Mucosa of stomach (tissue), 1 donor: ENCODE data around the gene ATP6V1B1.

ENCODE experiments used
- H3K27me3 ChIP-seq: one replicate; pipeline ENCODE4 v1.7.0; 2013; ENCODE audit warnings: mild to moderate bottlenecking, low read length; ENCODE audit not compliant: control insufficient read depth, insufficient read depth
- H3K36me3 ChIP-seq: one replicate; pipeline ENCODE4 v1.7.0; 2013; ENCODE audit warnings: low read length; ENCODE audit not compliant: control insufficient read depth, insufficient read depth
- H3K4me1 ChIP-seq: one replicate; pipeline ENCODE4 v1.7.0; 2013; ENCODE audit warnings: mild to moderate bottlenecking, low read length; ENCODE audit not compliant: control insufficient read depth, insufficient read depth
- H3K4me3 ChIP-seq: one replicate; pipeline ENCODE4 v1.7.0; 2013; ENCODE audit warnings: low read length
- H3K9ac ChIP-seq: one replicate; pipeline ENCODE4 v1.7.0; 2013; ENCODE audit warnings: mild to moderate bottlenecking, low read length, moderate library complexity
- H3K9me3 ChIP-seq: one replicate; pipeline ENCODE4 v1.7.0; 2013; ENCODE audit warnings: mild to moderate bottlenecking, low read length, moderate library complexity; ENCODE audit not compliant: control insufficient read depth
- donor health status: Pancreatic carcinoma.

ATP6V1B1 gene

GRCh38 chr2:70944111-70944690, 8.5 kb downstream of the ATP6V1B1 start:
- Histone ChIP-seq H3K9ac (no peak overlapping the region), H3K9me3 (no peaks in the 10 kb centered on the region), H3K4me3 (no peak overlapping the region), H3K4me1 (peaks cover 12% of the 10 kb centered on the region), H3K36me3 (no peaks in the 10 kb centered on the region), H3K27me3 (peaks cover 35% of the 10 kb centered on the region)

DNA sequence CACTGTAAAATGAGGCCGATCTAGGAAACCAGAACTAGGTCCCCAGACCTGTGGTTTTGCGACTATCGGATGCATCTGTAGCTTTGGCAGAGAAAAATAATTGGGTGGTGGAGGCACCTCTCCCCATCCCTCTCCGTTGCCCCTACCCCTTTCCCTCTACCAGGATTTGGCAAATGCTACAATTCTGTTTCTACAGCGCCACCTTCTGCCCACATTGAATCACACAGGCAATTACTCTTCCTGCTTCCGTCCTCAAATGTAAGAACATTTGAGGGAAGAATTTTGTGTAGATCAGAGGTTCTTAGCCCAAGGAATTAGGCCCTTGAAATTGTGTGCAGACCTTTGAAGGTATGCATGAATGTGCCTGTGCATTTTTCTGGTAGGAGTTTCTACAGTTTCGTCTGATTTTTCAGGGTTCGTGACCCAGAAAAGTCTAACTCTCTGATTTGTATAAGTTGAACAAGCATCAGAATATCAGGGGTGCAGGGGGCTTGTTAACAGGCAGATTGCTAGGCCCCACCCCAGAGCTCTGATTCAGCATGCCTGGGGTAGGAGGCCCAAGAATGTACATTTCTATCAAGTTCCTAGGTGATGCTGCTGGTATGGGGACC, 11.2 kb downstream of the ATP6V1B1 start:
- no peaks in the 10 kb centered on the region for H3K36me3 ChIP-seq
- no peak overlapping the region for H3K4me3 ChIP-seq

DNA sequence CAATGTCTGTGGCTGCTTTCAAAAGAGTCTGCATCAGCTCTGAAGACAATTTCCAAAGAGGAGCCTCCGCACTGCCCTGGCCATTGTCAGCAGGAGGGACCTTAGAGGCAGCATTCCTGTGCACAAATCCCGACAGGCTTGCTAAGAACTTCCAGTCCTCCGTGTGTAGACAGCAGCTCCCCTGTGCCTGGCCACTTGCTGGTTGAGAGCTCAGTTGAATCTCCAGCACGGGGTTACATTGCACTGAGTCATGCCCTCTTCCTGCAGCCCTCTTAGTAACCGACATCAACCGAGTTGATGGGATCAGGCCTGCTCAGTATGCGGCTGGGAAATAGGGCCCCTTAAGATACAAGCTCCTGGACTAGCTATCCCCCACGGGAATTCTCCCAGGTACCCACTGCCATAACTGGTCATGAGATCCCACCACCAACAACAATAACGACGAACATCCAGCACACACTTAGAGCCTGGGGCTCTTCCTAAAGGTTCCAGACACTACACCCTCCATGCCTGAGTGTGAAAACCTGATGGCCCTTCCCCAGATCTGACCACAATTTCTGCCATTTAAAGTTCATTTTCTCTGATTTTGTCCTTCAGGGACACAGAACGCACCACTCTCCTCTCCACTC, 12.0 kb downstream of the ATP6V1B1 start:
- Histone ChIP-seq H3K4me1 (peaks cover 12% of the 10 kb centered on the region), H3K4me3 (no peak overlapping the region), H3K9me3 (no peaks in the 10 kb centered on the region), H3K27me3 (peaks cover 25% of the 10 kb centered on the region), H3K36me3 (no peaks in the 10 kb centered on the region), H3K9ac (no peak overlapping the region)

More for the DNA sequence above, 11.2 kb downstream of the ATP6V1B1 start:
- H3K9me3 ChIP-seq = no peaks in the 10 kb centered on the region
- peaks cover 12% of the 10 kb centered on the region for H3K4me1 ChIP-seq
- H3K9ac ChIP-seq = no peak overlapping the region
- peaks cover 27% of the 10 kb centered on the region for H3K27me3 ChIP-seq

DNA sequence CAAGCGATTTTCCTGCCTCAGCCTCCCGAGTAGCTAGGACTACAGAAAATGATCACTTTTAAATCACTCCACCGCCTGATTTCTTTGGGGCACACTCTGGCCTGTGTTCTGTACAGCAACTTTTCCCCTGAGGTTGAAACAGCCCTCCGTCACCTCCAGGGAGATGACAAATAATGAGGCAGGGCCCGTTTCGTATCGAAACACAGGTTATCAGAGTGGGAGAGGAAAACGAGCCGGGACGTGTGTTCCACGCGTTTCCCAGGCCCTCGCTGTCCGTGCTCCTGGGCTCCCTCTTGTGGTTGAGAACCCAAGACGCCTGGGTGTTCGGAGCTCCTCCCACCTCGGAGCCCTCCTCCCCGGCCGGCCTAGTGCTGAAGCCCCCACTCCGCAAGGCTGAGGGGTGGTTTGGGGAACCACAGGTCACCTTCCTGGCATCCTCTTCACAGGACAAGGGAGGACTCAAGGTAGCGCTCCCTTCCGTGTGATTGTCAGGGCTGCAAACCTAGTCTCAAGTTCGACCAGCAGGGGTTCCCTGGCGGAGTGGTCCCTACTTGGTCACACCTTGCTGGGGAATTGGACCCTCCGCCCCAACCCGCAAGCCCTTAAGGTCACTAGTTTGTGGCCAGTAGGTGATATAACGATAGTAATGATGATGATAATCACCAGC, 12.8 kb downstream of the ATP6V1B1 start:
- peaks cover 12% of the 10 kb centered on the region for H3K4me1 ChIP-seq
- H3K9ac ChIP-seq = no peak overlapping the region
- no peak overlapping the region for H3K4me3 ChIP-seq
- no peaks in the 10 kb centered on the region for H3K9me3 ChIP-seq
- peaks cover 20% of the 10 kb centered on the region for H3K27me3 ChIP-seq
- no peaks in the 10 kb centered on the region for H3K36me3 ChIP-seq

DNA sequence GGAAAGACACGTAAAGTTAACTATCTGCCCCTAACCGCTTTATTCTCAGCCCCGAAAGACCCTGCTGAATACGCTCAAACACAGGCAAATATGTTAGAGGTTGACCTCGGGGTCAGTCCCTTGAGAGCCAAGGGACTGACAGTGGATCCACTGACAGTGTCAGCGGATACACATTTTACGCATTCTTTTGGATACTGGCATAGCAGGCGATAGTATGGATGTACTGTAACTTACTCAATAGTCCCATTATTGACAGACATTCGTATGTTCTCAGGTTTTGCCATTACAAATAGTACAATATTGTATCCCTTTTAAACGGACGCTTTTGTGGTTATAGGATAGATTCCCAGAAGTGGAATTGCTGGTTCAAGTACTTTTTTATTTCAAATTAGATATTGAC, 13.4 kb downstream of the ATP6V1B1 start:
- Histone ChIP-seq H3K36me3 (no peaks in the 10 kb centered on the region), H3K4me1 (peaks cover 12% of the 10 kb centered on the region), H3K9ac (no peak overlapping the region), H3K9me3 (no peaks in the 10 kb centered on the region), H3K27me3 (peaks cover 20% of the 10 kb centered on the region), H3K4me3 (no peak overlapping the region)

- no peaks in the 10 kb centered on the region for H3K4me1 ChIP-seq
- H3K27me3 ChIP-seq = peaks cover 5% of the 10 kb centered on the region
- no peak overlapping the region for H3K4me3 ChIP-seq
- no peaks in the 10 kb centered on the region for H3K9me3 ChIP-seq
- H3K36me3 ChIP-seq = no peaks in the 10 kb centered on the region
- no peak overlapping the region for H3K9ac ChIP-seq
These were observed 19.2 kb downstream of the ATP6V1B1 start for GRCh38 chr2:70954886-70955285.

- Histone ChIP-seq H3K4me1 (no peaks in the 10 kb centered on the region), H3K9ac (no peak overlapping the region), H3K9me3 (no peaks in the 10 kb centered on the region), H3K36me3 (no peaks in the 10 kb centered on the region), H3K27me3 (peaks cover 5% of the 10 kb centered on the region), H3K4me3 (no peak overlapping the region)
These were observed 20.4 kb downstream of the ATP6V1B1 start for GRCh38 chr2:70956141-70956540.

GRCh38 chr2:70957798-70958197, 22.1 kb downstream of the ATP6V1B1 start:
- H3K9me3 ChIP-seq = no peaks in the 10 kb centered on the region

GRCh38 chr2:70958759-70959158, 23.1 kb downstream of the ATP6V1B1 start:
- no peak overlapping the region for H3K9ac ChIP-seq
- H3K4me1 ChIP-seq = no peaks in the 10 kb centered on the region
- H3K9me3 ChIP-seq = no peaks in the 10 kb centered on the region
- no peak overlapping the region for H3K4me3 ChIP-seq
- no peaks in the 10 kb centered on the region for H3K36me3 ChIP-seq
- H3K27me3 ChIP-seq = peaks cover 15% of the 10 kb centered on the region

More at GRCh38 chr2:70957798-70958197, 22.1 kb downstream of the ATP6V1B1 start:
- no peaks in the 10 kb centered on the region for H3K4me1 ChIP-seq
- H3K36me3 ChIP-seq = no peaks in the 10 kb centered on the region
- H3K27me3 ChIP-seq = peaks cover 11% of the 10 kb centered on the region
- no peak overlapping the region for H3K9ac ChIP-seq
- H3K4me3 ChIP-seq = no peak overlapping the region

DNA sequence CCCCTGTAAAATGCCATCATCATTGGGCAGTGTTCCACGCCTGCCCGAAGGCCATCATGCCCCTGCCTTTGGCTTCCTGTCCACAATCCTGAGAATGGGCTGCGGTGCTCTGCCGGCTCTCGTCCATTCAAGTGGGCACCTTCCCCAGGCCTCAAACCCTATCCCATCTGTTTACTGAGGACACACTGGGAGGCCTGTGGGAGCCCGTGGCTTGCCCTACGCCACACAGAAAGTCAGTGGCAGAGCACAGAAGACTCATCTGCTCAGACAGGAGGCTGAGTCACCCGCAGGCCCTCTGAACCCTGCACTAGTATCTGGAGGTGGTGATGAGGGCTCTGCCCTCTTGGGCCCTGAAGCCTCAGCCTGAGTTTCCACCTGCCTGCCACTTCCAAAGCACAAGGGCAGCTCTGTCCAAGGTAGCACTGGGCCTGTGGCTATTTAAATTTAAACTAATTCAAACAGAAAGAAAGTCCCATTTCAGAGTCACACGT, 23.6 kb downstream of the ATP6V1B1 start:
- H3K27me3 ChIP-seq = peaks cover 20% of the 10 kb centered on the region
- no peak overlapping the region for H3K4me3 ChIP-seq
- H3K36me3 ChIP-seq = no peaks in the 10 kb centered on the region
- H3K9me3 ChIP-seq = no peaks in the 10 kb centered on the region
- no peaks in the 10 kb centered on the region for H3K4me1 ChIP-seq
- H3K9ac ChIP-seq = no peak overlapping the region

GRCh38 chr2:70959851-70960832, 24.4 kb downstream of the ATP6V1B1 start:
- Histone ChIP-seq H3K9ac (no peak overlapping the region), H3K9me3 (no peaks in the 10 kb centered on the region), H3K4me1 (no peaks in the 10 kb centered on the region), H3K36me3 (no peaks in the 10 kb centered on the region), H3K4me3 (no peak overlapping the region), H3K27me3 (peaks cover 23% of the 10 kb centered on the region)
